Umbilical cord (tissue), 2 donors: Measurements from ENCODE around the gene PCDHB11. TPM values are rescaled to one million over a fixed set of nuclear protein-coding genes. Genes with fewer than 3 reads are reported as not detected.
"Not testable (repeated sequence)": the region's sequence is repeated elsewhere in the genome, so short reads cannot be mapped to it uniquely, and the experiment has no call there.

Experiments used
- DNase-seq: peaks from one replicate; pipeline ENCODE4 v3.0.0-alpha.2; 2015; ENCODE audit warnings: low spot score
- total RNA-seq: library from RNA; depleted of rRNA; stranded (reverse); fragments of >200 nt; gene quantifications from one replicate; pipeline ENCODE4 v1.2.3, GENCODE V29; 2014; ENCODE audit warnings: low replicate concordance; ENCODE audit not compliant: insufficient read depth

The PCDHB11 gene
- 5.1 TPM for total RNA-seq

- no peak for DNase-seq
These were observed at the start of gene PCDHB11 for GRCh38 chr5:141199359-141200235. Gene PCDHB11, plus strand, starts transcription at chr5:141199627. Its CDS starts 148 bp downstream, at chr5:141199775.

DNA sequence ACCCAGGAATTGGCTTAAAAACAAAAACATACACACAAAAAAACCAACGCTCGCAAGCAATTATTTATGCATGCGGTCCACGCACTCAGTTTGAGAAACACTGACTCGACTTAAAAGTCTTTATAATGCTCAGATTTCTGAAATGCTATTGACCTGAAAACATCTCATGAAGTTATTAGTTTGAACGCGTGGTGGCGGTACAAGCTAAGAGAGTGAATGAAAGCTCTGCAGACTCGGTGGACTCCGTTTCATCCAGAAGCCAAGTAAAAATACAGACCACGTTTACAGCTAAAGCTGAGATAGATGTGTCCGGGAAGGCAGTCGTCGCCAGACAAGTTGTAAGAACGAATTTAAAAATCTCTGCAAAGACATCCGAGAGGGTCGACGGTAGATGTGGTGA, 49.6 kb upstream of the PCDHB11 start, which contains the start of gene PCDHB6:
TSS of gene PCDHB6 (plus strand) at position 246 of the 400 bp plus-strand sequence. CDS start 201 bp downstream, outside the sequence.
- no peak for DNase-seq

GRCh38 chr5:141150224-141150992, 49.0 kb upstream of the PCDHB11 start:
- no peak for DNase-seq

- DNase-seq, result no peak
These were observed 48.5 kb upstream of the PCDHB11 start for GRCh38 chr5:141150993-141151325.

DNA sequence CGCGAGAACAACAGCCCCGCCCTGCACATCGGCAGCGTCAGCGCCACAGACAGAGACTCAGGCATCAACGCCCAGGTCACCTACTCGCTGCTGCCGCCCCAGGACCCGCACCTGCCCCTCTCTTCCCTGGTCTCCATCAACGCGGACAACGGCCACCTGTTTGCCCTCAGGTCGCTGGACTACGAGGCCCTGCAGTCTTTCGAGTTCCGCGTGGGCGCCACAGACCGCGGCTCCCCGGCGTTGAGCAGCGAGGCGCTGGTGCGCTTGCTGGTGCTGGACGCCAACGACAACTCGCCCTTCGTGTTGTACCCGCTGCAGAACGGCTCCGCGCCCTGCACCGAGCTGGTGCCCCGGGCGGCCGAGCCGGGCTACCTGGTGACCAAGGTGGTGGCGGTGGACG, 47.8 kb upstream of the PCDHB11 start:
- DNase-seq, result not testable (repeated sequence)

- not testable (repeated sequence) for DNase-seq
These were observed 47.3 kb upstream of the PCDHB11 start for GRCh38 chr5:141152096-141152495.

DNA sequence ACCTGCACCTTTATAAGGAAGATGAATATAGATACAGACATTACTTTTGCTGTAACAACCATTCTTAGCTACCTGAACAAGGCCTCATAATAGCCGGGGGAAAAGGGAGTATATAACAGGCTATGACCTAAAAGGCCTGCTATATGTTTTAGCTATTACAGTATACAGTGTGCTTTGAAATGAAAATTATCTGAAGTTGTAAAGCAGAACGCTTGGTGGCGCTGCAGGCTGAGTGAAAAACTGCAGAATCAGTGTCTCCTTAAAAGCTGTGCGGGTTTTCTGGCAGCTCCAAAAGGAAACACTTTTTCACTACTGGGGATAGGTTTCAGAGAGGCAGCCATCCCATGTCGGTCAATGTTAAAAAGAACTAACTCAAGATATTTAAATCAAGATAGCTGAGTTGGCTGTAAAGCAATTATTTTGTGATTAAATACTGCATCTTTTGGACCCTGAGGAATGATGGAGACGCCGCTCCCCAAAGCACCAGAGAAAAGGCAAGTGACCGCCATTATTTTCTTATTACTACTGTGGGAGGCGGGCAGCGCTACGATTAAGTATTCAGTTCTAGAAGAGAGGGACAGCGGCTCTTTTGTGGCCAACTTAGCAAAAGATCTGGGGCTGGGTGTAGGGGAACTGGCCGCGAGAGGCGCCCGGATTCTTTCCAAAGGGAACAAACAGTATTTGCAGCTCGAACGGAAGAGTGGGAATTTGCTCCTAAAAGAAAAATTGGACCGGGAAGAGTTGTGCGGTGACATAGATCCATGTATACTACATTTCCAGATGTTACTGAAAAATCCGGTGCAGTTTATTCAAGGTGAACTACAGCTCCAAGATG, 43.7 kb upstream of the PCDHB11 start:
- DNase-seq, result no peak

GRCh38 chr5:141157356-141157755, 42.1 kb upstream of the PCDHB11 start:
- not testable (repeated sequence) for DNase-seq

DNA sequence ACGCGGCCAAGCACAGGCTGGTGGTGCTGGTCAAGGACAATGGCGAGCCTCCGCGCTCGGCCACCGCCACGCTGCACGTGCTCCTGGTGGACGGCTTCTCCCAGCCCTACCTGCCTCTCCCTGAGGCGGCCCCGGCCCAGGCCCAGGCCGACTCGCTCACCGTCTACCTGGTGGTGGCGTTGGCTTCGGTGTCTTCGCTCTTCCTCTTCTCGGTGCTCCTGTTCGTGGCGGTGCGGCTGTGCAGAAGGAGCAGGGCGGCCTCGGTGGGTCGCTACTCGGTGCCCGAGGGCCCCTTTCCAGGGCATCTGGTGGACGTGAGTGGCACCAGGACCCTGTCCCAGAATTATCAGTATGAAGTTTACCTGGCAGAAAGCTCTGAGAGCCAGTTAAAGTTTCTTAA, 41.5 kb upstream of the PCDHB11 start:
- DNase-seq, result not testable (repeated sequence)

DNA sequence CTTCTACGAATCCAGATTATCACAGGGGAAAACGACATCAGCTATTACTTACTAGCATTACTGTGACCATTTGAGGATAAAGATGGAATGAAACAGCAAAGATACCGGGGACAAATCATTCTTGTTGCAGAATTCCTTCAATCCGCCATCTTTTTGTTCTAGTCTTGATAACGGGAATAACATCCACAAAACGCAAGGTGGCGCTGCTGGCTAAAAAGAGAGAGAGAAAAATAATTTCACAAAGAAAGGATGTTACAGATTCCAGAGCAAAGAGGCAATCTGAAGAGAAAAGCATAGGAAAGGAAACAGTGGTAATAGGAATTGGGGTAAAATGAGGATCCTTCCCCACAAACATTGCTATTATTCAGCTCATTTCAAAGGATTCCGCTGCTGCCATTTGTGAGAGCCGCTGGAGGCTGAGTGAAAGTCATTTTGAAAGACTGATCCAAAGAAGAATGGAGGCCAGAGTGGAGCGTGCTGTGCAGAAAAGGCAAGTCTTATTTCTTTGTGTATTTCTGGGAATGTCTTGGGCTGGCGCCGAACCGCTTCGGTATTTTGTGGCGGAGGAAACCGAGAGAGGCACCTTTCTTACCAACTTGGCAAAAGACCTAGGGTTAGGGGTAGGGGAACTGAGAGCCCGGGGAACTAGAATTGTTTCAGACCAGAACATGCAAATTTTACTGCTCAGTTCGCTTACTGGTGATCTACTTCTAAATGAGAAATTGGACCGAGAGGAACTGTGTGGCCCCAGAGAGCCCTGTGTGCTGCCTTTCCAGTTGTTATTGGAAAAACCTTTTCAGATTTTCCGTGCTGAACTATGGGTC, 26.8 kb upstream of the PCDHB11 start, which contains the start of gene PCDHB7:
TSS of gene PCDHB7 (plus strand) at position 264 of the 824 bp plus-strand sequence. CDS start at position 456, 192 bp downstream.
- no peak for DNase-seq

DNA sequence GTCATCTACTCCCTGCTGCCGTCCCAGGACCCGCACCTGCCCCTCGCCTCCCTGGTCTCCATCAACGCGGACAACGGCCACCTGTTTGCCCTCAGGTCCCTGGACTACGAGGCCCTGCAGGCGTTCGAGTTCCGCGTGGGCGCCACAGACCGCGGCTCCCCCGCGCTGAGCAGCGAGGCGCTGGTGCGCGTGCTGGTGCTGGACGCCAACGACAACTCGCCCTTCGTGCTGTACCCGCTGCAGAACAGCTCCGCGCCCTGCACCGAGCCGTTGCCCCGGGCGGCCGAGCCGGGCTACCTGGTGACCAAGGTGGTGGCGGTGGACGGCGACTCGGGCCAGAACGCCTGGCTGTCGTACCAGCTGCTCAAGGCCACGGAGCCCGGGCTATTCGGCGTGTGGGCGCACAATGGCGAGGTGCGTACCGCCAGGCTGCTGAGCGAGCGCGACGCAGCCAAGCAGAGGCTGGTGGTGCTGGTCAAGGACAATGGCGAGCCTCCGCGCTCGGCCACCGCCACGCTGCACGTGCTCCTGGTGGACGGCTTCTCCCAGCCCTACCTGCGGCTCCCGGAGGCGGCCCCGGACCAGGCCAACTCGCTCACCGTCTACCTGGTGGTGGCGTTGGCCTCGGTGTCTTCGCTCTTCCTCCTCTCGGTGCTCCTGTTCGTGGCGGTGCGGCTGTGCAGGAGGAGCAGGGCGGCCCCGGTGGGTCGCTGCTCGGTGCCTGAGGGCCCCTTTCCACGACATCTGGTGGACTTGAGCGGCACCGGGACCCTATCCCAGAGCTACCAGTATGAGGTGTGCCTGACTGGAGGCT, 24.9 kb upstream of the PCDHB11 start:
- DNase-seq, result not testable (repeated sequence)

DNA sequence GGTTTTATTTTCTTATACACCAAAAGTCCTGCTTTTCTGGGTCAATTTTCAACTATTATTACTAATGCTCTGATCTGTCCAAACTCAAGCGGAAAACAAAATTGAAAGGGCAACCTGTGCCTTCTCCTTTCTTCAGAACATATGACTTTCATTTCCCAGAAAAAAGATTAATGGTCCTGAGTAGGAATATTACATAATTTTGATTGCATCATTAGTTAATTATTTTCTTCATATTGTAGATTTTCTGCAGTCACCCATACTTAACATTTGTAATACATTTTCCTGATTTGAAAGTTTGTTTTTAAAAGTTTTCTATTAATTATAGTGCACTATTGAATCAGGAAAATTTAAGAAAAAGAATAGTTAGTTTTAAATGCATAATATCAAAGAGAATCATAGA, 23.5 kb upstream of the PCDHB11 start:
- DNase-seq, result no peak

DNA sequence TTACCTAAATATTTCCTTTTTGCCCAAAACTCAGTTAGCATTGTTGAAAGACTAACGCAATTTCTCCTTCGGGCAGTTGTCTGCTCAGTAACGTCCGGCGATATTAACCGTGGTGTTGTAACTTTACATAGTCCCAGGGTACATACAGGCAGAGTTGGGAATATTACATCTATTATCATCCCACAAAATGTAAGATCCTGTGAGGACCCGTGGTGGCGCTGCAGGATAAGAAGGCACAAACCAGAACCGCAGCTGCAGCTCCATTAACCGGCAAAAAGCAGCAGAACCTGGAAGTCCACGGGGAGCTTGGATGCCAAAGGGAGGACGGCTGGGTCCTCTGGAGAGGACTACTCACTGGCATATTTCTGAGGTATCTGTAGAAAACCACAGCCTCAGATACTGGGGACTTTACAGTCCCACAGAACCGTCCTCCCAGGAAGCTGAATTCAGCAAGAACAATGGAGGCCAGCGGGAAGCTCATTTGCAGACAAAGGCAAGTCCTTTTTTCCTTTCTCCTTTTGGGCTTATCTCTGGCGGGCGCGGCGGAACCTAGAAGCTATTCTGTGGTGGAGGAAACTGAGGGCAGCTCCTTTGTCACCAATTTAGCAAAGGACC, 21.7 kb upstream of the PCDHB11 start, which contains the start of gene PCDHB8:
TSS of gene PCDHB8 (plus strand) at position 214 of the 615 bp plus-strand sequence. CDS start at position 459, 245 bp downstream.
- DNase-seq, result not testable (repeated sequence)

GRCh38 chr5:141179371-141179770, 20.1 kb upstream of the PCDHB11 start:
- DNase-seq, result not testable (repeated sequence)

DNA sequence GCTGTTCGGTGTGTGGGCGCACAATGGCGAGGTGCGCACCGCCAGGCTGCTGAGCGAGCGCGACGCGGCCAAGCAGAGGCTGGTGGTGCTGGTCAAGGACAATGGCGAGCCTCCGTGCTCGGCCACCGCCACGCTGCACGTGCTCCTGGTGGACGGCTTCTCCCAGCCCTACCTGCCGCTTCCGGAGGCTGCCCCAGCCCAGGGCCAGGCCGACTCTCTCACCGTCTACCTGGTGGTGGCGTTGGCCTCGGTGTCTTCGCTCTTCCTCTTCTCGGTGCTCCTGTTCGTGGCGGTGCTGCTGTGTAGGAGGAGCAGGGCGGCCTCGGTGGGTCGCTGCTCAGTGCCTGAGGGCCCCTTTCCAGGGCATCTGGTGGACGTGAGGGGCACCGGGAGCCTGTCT, 19.6 kb upstream of the PCDHB11 start:
- not testable (repeated sequence) for DNase-seq

DNA sequence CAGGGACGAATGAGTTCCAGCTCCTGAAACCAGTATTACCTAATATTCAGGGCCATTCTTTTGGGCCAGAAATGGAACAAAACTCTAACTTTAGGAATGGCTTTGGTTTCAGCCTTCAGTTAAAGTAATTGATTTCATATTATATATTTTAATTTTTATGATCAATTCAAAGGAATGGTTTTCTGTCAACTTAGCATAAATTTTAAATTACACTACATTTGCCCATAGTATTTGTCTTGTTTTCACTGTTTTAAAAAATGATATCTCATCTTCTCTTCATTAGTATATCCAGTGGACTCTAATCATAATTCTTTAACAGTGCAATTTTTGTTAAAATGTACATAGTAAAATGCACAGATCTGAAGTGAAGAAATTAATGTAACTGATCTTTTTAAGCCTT, 19.1 kb upstream of the PCDHB11 start:
- DNase-seq, result no peak

DNA sequence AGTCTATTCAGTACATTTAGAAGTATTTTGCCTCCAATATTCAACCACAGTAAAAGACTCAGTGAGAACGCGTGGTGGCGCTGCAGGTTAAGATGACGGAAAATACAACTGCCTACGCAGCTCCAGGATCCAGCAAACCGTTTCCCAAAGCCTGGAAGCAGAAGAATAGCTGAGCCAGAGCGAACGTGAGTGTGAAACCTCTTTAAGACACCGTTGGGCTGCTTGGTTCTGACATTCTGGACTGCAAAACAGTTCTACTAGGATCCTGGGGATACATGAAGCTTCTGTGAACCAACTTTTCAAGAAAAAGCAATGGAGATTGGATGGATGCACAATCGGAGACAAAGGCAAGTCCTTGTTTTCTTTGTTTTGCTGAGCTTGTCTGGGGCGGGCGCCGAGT, 17.2 kb upstream of the PCDHB11 start, which contains the start of gene PCDHB16:
TSS of gene PCDHB16 (plus strand) at position 140 of the 400 bp plus-strand sequence. CDS start at position 313, 173 bp downstream.
- no peak for DNase-seq

- DNase-seq, result not testable (repeated sequence)
These were observed 15.1 kb upstream of the PCDHB11 start for GRCh38 chr5:141184117-141184855.
